NCI-H69 (cell line): ENCODE results near the gene CD34.

Experiments
- DNase-seq: peaks from one replicate; lab custom pipeline; 2025; lab: John Stamatoyannopoulos, UW

The CD34 gene

GRCh38 chr1:207853372-207853757 is 57.6 kb downstream of the CD34 start:
- DNase-seq, result no peak

GRCh38 chr1:207852576-207853371 is 58.2 kb downstream of the CD34 start:
- DNase-seq, result no peak

DNA sequence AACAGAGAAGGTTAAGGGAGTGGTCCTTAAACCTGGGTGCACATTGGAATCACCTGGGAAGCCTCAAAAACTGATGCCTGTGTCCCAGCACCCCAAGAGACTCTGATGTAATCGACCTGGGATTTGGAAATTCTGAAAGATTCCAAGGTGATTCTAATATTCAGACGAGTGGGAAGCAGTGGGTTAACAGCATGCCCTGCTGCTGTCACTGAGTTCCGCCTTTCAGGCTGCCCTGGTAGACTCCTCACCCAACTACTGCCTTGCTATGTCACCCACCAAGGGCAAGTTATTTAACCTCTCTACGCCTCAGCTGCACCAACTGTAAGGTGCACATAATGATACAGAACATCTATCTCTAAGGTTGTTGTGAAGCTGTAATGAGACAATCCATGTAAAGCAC is 59.2 kb downstream of the CD34 start:
- no peak for DNase-seq

DNA sequence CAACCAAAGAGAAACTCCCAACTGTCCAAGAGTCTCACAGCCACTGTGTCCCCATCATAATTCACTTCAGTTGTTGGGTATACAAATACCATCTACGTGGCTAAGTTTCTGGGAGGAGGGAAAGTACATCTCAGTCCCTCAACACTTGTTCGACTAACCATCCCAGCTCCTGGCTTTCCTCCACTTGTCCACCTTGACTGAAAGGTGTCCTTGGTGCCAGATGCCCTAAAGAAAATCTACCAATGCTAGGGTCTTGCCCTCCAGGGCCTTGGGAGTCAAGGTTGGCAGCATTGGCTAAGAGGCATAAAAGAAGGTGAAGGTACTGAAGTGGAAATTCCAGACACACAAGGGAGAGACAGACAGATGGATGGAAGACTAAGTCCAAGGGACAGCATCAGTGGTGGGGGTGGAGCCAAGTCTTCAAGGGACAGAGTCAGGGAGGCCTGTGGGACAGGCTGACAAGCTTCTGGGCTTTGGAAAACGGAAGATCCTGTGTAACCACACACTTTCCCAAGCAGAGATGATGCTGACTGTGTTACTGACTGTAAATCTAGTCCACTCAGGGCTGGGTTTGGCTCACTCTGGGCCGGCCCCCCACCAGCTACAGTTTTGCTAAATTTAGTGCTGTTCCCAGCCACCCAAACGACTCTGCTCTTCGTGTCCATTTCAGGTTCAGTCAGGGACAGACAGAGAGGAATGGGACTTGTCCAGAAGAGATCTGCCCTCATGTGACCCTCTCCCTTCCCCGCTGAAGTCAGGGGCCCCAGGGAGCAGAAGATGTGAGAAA is 60.1 kb downstream of the CD34 start:
- no peak for DNase-seq

GRCh38 chr1:207849646-207850045 is 61.3 kb downstream of the CD34 start:
- no peak for DNase-seq

DNA sequence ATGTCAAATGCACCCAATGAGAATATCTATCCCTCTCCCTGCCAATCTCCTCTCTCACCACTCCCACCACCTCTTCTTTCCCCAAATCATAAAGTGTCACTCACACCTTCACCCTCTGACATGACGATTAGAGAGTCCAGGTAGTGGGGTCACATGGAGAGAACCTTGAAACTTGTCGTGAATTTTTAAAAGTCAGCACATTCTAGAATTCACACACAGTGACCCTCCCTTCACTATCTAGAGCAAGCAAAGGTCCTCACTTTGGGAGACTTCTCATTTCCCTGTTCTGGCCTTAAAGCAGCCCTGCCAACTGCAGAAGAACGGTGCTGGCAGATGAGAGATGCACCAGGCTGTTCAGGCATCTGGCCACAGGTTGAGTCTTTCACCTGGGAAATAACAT is 61.9 kb downstream of the CD34 start:
- DNase-seq, result no peak

- DNase-seq, result no peak
Measured at GRCh38 chr1:207848234-207848633, 62.7 kb downstream of the CD34 start.

GRCh38 chr1:207847116-207847515 is 63.8 kb downstream of the CD34 start:
- no peak for DNase-seq

DNA sequence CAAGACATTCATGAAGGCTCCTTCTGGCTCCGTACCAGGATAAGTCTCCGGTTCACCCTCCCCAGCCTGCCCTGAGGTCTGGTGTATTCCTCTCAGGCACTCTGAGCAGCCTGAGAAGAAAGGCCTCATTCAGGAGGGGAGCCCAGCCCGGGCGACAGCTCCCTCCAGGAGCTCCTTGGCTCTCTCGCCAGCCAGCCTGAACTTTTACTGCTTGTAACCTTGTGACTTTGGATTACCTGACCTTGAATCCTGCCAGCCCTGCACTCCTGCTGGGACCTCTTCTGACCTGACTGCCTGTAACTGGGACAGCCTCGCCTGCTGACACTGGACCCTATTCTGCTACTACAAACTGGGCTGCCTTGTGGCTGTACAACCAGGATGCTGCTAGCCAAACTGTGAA is 65.8 kb downstream of the CD34 start:
- DNase-seq, result no peak

- DNase-seq, result no peak
Measured at GRCh38 chr1:207844371-207844770, 66.6 kb downstream of the CD34 start.

DNA sequence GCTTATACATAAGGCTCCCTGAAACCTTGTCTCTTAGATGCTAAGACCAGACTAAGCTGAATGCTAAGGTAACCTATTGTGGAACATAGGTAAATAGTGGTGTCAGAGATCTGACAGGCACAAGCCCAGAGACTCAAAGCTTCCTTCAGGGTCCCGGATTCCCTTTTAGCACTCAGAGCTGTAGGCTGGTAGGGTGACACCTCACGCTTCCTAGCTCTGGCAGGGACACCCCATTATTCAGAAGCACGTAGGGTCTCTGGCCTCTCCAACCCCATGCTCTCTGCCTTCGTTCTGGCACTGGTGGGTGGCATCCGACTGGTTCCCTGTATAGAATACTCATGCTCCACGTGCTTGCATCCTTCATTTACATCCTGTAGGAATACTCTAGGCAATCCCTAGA is 68.4 kb downstream of the CD34 start:
- DNase-seq, result no peak

DNA sequence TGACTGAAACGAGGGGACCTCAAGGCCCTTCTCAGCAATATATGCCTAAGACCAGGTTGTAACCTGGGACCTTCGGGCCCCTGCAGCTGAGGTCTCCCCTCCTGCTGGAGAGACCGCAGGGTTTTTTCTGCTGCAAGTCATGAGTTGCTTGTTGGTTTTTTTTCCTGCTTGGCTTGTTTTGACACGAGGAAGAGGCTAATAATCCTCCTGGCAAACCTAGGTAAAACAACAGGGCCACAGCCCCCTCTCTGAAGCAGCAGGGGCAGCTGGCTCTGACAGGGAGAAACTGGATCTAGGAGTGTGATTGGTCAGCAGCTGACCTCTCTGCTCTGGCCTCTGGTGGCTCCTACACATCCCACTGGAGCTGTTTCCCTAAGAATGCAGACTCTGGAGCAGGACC is 69.0 kb downstream of the CD34 start:
- no peak for DNase-seq

- no peak for DNase-seq
Measured at GRCh38 chr1:207841293-207841692, 69.6 kb downstream of the CD34 start.

GRCh38 chr1:207840380-207840779 is 70.5 kb downstream of the CD34 start:
- DNase-seq, result no peak

DNA sequence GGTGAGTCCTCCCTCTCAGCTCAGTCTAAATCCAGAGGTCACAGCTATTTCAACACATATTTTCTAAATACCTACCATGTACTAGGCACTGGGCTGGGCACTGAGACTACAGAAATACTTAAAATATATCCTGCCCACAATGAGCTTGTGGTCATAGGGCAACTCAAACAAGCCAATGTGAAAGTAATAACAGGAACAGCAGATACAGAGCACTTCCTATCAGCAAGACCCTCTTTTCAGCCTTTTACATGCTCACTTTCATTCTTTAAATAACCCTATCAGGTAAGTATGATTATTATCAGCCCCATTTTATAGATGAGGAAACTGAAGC is 71.9 kb downstream of the CD34 start:
- DNase-seq, result no peak

GRCh38 chr1:207838156-207839082 is 72.5 kb downstream of the CD34 start:
- DNase-seq, result no peak

DNA sequence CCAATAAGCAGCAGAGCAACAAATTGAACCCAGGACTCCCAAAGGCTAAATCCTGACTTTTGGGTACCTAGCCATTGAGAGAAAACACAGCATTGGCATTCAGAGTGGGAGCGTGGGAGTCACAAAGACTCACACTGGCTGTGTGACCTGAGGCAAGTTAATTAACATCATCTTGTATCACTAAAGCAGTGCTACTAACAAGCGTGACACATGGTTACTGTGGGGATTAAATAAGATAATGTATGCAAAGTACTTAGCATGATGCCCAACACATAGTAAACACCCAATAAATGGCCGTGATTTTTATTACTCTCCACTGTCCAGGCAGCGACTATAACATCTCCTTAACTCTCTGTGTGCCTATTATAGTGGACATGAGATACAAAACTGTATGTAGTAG is 73.3 kb downstream of the CD34 start:
- no peak for DNase-seq

GRCh38 chr1:207836591-207837347 is 74.2 kb downstream of the CD34 start:
- DNase-seq, result no peak

- no peak for DNase-seq
Measured at GRCh38 chr1:207835958-207836357, 75.0 kb downstream of the CD34 start.

GRCh38 chr1:207833956-207834660 is 76.8 kb downstream of the CD34 start:
- no peak for DNase-seq

DNA sequence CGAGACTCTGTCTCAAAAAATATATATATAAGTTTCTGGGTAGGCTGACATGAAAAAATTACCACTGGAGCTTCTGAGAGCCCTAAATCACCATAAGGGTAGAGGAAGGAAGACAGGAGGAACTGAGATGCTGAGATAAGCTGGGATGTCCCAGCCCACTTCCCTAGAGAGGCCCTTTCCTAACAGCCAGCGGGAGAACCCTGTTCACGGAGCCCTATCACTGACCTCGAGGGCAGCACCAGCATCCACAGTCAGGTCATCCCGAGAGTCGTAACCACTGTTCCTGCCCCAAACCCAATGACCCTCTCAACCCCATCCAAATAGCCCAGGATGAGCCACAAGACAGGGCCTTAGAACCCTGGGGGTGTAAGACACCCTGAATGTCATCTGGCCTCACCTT is 77.5 kb downstream of the CD34 start:
- DNase-seq, result no peak
